PFSK-1 (cell line): Measurements from ENCODE around the gene TNPO1.

Experiments
- FOXP2 ChIP-seq: optimal IDR thresholded peaks from 2 replicates; pipeline ENCODE3; 2011; ENCODE audit warnings: borderline replicate concordance, control low read depth, inconsistent platforms; ENCODE audit not compliant: insufficient read depth; ENCODE audit errors: extremely low read length, extremely low read depth
- POLR2AphosphoS5 ChIP-seq: IDR thresholded peaks from 2 replicates; pipeline ENCODE4 v1.6.1; 2012; ENCODE audit warnings: low read depth, mild to moderate bottlenecking, control low read depth, low read length, moderate library complexity
- SIN3A ChIP-seq: IDR thresholded peaks from 2 replicates; pipeline ENCODE4 v1.6.1; 2012; ENCODE audit warnings: mild to moderate bottlenecking, low read length, moderate library complexity, borderline replicate concordance; ENCODE audit not compliant: insufficient read depth
- TAF1 ChIP-seq: IDR thresholded peaks from 2 replicates; pipeline ENCODE4 v1.6.1; 2012; ENCODE audit warnings: low read length, control low read depth, borderline replicate concordance; ENCODE audit not compliant: insufficient read depth
- TF ChIP-seq, protein P1 (sequence below), 2 experiments: IDR thresholded peaks; 2 replicates each; pipeline versions ENCODE4 v1.6.1 to v1.8.0; 2011 to 2012; ENCODE audit warnings: low read depth in 2 of 2, low read length in 2 of 2, control low read depth in 1 of 2, inconsistent platforms in 1 of 2, mild to moderate bottlenecking in 1 of 2, moderate library complexity in 1 of 2; ENCODE audit not compliant: insufficient read depth in 1 of 2

The TNPO1 gene

DNA sequence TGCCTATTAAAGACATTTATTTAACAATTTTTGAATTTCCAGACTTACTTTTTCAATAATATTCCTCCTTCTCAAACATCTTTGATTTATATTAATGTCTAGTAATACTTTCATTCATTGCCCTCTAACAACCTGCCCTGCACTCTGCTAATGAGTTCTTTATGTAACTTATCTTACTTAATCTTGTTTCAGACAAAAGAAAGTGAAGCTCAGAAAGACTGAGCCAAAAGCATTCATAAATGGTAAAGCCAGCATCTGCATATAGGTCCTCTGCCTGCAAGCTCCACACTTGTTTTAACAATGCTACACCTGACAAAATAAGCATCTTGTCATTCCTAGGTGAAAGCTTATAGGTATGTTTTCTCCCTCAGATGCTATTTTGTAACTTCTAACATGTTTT is 2.4 kb upstream of the TNPO1 start:
- TF ChIP-seq POLR2AphosphoS5 = no peak
- TF ChIP-seq, protein P1, sequence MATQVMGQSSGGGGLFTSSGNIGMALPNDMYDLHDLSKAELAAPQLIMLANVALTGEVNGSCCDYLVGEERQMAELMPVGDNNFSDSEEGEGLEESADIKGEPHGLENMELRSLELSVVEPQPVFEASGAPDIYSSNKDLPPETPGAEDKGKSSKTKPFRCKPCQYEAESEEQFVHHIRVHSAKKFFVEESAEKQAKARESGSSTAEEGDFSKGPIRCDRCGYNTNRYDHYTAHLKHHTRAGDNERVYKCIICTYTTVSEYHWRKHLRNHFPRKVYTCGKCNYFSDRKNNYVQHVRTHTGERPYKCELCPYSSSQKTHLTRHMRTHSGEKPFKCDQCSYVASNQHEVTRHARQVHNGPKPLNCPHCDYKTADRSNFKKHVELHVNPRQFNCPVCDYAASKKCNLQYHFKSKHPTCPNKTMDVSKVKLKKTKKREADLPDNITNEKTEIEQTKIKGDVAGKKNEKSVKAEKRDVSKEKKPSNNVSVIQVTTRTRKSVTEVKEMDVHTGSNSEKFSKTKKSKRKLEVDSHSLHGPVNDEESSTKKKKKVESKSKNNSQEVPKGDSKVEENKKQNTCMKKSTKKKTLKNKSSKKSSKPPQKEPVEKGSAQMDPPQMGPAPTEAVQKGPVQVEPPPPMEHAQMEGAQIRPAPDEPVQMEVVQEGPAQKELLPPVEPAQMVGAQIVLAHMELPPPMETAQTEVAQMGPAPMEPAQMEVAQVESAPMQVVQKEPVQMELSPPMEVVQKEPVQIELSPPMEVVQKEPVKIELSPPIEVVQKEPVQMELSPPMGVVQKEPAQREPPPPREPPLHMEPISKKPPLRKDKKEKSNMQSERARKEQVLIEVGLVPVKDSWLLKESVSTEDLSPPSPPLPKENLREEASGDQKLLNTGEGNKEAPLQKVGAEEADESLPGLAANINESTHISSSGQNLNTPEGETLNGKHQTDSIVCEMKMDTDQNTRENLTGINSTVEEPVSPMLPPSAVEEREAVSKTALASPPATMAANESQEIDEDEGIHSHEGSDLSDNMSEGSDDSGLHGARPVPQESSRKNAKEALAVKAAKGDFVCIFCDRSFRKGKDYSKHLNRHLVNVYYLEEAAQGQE (IDR thresholded peaks at IDR 0.05; ENCODE audit: insufficient read depth in 1 of 2, low read depth in 2 of 2, low read length in 2 of 2) = no peak

DNA sequence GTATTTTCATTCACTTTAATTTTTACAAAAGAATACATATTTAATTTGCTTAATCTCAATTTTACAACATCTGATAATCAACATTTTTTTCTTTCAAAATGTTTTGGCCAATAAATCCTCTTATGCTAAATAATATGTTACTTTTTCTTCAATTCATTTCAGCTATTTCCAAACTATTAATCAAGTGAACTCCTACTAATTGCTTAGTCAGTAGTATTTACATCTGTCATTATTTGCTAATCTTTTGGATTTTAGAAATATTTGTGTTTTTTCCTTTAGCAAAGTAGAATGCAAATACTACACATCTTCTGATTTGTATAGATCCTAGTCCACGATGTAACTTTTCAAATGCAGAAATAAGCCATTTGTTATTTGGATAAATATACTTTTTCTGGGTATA is 1.6 kb upstream of the TNPO1 start:
- TF ChIP-seq, protein P1 (IDR thresholded peaks at IDR 0.05; ENCODE audit: insufficient read depth in 1 of 2, low read depth in 2 of 2, low read length in 2 of 2) = no peak
- TF ChIP-seq POLR2AphosphoS5 (no peak), TAF1 (no peak), SIN3A (no peak), FOXP2 (no peak)

DNA sequence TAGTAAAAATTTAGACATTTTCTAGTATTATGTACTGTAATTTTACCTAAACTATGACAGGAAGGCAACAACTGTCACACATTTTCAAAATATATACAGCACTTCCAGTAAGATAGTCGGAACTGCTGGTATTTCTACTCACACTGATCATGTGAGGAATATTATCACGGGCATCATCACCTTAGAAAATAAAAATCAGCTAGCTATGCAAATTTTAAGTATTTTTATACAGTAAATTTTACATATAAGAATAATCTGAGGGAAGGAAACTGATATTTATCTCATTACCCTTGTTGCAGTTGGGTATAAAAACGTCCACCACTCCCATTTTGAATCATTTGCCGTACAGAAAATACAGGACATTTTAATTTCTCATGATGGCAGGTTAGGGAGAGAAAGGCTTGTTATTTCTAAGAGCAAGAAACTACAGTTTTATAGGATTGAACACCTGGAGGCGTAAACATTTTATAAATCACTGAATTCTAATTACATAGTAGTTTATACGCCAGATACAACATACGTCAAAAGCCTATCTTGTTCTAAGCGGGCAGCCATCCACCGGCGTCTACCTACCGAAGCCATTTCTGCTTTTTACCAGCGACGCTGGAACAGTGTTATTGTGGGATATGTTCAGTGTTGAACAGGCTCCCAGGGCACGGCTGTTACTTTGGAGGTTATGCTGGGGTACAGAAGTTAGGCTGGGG is 729 bp upstream of the TNPO1 start:
- TF ChIP-seq, protein P1 (IDR thresholded peaks at IDR 0.05; ENCODE audit: insufficient read depth in 1 of 2, low read depth in 2 of 2, low read length in 2 of 2) = no peak
- no peak for TF ChIP-seq POLR2AphosphoS5
- TF ChIP-seq FOXP2 = no peak
- no peak for TF ChIP-seq SIN3A
- TF ChIP-seq TAF1 = no peak

DNA sequence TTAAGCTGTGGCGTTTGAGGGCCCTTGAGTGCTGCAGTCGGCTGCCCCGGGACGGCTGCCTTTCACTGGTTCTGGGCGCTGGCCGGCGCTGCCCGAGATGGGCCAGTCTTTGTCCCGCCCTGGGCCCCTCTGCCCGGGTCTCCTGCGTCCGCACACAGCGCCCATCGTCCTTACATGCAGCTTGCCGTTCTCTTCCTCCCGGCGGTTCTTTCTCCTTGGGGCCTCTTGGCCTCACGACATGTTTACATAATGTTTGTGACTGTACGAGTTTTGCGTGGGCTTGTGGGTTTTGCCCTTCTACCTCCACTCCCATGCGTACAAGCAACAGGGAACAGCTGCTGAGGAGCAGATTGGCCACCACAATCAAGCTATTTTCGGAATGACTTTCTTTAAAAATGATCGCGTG is 618 bp downstream of the TNPO1 start:
- peak; percentile 65; the same call in 1 of the 2 replicates for TF ChIP-seq SIN3A
- TF ChIP-seq, protein P1 (IDR thresholded peaks at IDR 0.05; ENCODE audit: insufficient read depth in 1 of 2, low read depth in 2 of 2, low read length in 2 of 2) = no peak

DNA sequence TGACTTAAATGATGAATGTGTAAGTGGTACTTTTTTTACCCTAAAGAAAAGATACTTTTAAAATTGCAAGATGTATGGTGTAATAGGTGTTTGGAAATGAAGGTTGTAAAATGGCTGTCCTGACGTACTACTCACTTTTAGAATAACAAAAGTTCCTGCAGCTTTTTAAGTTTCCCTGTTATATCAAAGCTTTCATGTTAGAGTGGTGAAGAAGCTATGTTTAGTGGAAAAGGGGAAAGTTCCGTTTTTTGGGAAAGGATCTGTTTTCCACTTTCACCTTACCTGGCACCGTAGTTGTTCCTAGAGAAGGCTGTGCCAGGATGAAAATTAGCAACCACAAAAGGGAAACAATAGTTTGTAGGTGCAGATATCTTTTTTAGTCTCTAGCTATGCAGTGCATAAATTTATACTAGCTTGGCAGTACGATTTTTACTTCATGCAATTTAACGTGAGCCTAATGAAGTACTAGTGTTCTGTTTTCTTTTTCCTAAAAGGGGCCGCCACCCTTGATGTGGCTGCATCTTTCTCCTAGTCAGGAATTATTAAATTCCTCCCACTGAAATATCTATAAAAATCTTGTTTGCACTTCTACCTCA is 1.3 kb downstream of the TNPO1 start:
- no peak for TF ChIP-seq SIN3A
